SK-N-SH (cell line): ENCODE data around the gene B3GNT7. TPM values are rescaled to one million over a fixed set of nuclear protein-coding genes. Genes with fewer than 3 reads are reported as not detected.
"Not testable (repeated sequence)": the region's sequence is repeated elsewhere in the genome, so short reads cannot be mapped to it uniquely, and the experiment has no call there.

Experiments
- CTCF ChIA-PET: fragments of 300-600, 350-600 bp; formaldehyde crosslinking; extraction: SDS; loops from one replicate; lab custom pipeline; 2021; lab: Yijun Ruan, JAX
- POLR2A ChIA-PET: fragments of 350-600 bp; sonication (Branson Sonifier 250); formaldehyde crosslinking; extraction: SDS; loops from one replicate; lab custom pipeline; 2020; ENCODE audit warnings: antibody characterized with exemption, inconsistent platforms; lab: Yijun Ruan, JAX
- DNase-seq: peaks from one replicate; pipeline ENCODE4 v3.0.0; 2012
- H2AFZ ChIP-seq: fragments of 200-600 bp; sonication (generic); 2 replicates; pipeline ENCODE4 v1.8.1; 2016; ENCODE audit warnings: antibody characterized with exemption, mild to moderate bottlenecking, low read depth
- H3F3A ChIP-seq: fragments of 200-600 bp; sonication (generic); replicated peaks from 2 replicates; pipeline ENCODE3; 2016; ENCODE audit warnings: antibody characterized with exemption, mild to moderate bottlenecking; ENCODE audit not compliant: insufficient read depth
- H3K27ac ChIP-seq, 2 experiments: fragments of 200-500 bp in 1 of 2; fragments of 200-600 bp in 1 of 2; sonication (Bioruptor generic) in 1 of 2; sonication (generic), shearing (Covaris generic) in 1 of 2; 2 replicates each; pipeline versions ENCODE4 v1.5.1 to v1.6.1; 2014 to 2016; ENCODE audit warnings: low read depth in 2 of 2, inconsistent platforms in 1 of 2, low read length in 1 of 2, mild to moderate bottlenecking in 1 of 2, mixed read lengths in 1 of 2
- H3K27me3 ChIP-seq: fragments of 200-600 bp; sonication (generic), shearing (Covaris generic); 2 replicates; pipeline ENCODE4 v1.6.1; 2016; ENCODE audit warnings: mixed run types; ENCODE audit not compliant: insufficient read depth
- H3K36me3 ChIP-seq, 2 experiments: fragments of 200-500 bp in 1 of 2; fragments of 200-600 bp in 1 of 2; sonication (Bioruptor generic) in 1 of 2; sonication (generic) in 1 of 2; replicated peaks in 1 of 2; 2 replicates each; pipeline versions ENCODE3 to v1.5.1; 2014 to 2016; ENCODE audit warnings: low read length in 1 of 2, mild to moderate bottlenecking in 1 of 2; ENCODE audit not compliant: insufficient read depth in 2 of 2, control insufficient read depth in 1 of 2
- H3K4me1 ChIP-seq, 2 experiments: fragments of 200-500 bp in 1 of 2; fragments of 200-600 bp in 1 of 2; sonication (Bioruptor generic) in 1 of 2; sonication (generic), shearing (Covaris generic) in 1 of 2; 2 replicates each; pipeline versions ENCODE4 v1.5.1 to v1.6.1; 2014 to 2016; ENCODE audit warnings: low read depth in 1 of 2, low read length in 1 of 2, mixed run types in 1 of 2; ENCODE audit not compliant: insufficient read depth in 2 of 2, control insufficient read depth in 1 of 2
- H3K4me2 ChIP-seq: fragments of 200-600 bp; sonication (generic), shearing (Covaris generic); 2 replicates; pipeline ENCODE4 v1.6.1; 2017; ENCODE audit warnings: mixed run types
- H3K4me3 ChIP-seq, 2 experiments: fragments of 200-500 bp in 1 of 2; fragments of 200-600 bp in 1 of 2; sonication (Bioruptor generic) in 1 of 2; sonication (generic), shearing (Covaris generic) in 1 of 2; 2 replicates each; pipeline versions ENCODE4 v1.5.1 to v1.8.1; 2014 to 2016; ENCODE audit warnings: low read depth in 2 of 2, inconsistent platforms in 1 of 2, low read length in 1 of 2, mild to moderate bottlenecking in 1 of 2, mixed read lengths in 1 of 2, moderate library complexity in 1 of 2
- H3K79me2 ChIP-seq: fragments of 200-600 bp; sonication (generic); 2 replicates; pipeline ENCODE4 v1.8.1; 2017; ENCODE audit warnings: mild to moderate bottlenecking; ENCODE audit not compliant: insufficient read depth
- H3K9ac ChIP-seq: fragments of 200-600 bp; sonication (generic); 2 replicates; pipeline ENCODE4 v1.6.1; 2017; ENCODE audit warnings: mixed run types
- H3K9me2 ChIP-seq: fragments of 200-600 bp; sonication (generic); 2 replicates; pipeline ENCODE4 v1.6.1; 2017; ENCODE audit warnings: mixed run types
- H3K9me3 ChIP-seq: fragments of 200-600 bp; sonication (generic); 2 replicates; pipeline ENCODE4 v1.6.1; 2017; ENCODE audit warnings: mixed run types, mild to moderate bottlenecking, moderate library complexity
- H4K20me1 ChIP-seq: fragments of 200-600 bp; sonication (generic); 2 replicates; pipeline ENCODE4 v1.6.1; 2017; ENCODE audit warnings: mild to moderate bottlenecking, mixed run types; ENCODE audit not compliant: insufficient read depth
- RAD21 ChIP-seq: IDR thresholded peaks from 2 replicates; pipeline ENCODE4 v1.6.1; 2012; ENCODE audit warnings: mild to moderate bottlenecking, low read length
- WGBS: methylation state at CpG from one replicate; pipeline ENCODE4 v1.1.6; 2017; ENCODE audit warnings: low lambda C conversion rate; 5-methylcytosine and 5-hydroxymethylcytosine counted together
- polyA plus RNA-seq, 3 experiments: library from polyadenylated mRNA; depleted of rRNA; stranded (reverse); fragments of >200 nt; gene quantifications; 2 replicates each; pipeline ENCODE4 v1.2.3, GENCODE V29; 2012
- TF ChIP-seq, protein P1 (sequence below): fragments of 200-600 bp; sonication (generic); IDR thresholded peaks from 2 replicates; pipeline ENCODE4 v1.6.1; 2017; ENCODE audit warnings: antibody characterized with exemption, mild to moderate bottlenecking, moderate library complexity

Gene B3GNT7
- polyA plus RNA-seq, 1 of the 3 experiments (the other 2 are of a cell fraction): 0.12 TPM

DNA sequence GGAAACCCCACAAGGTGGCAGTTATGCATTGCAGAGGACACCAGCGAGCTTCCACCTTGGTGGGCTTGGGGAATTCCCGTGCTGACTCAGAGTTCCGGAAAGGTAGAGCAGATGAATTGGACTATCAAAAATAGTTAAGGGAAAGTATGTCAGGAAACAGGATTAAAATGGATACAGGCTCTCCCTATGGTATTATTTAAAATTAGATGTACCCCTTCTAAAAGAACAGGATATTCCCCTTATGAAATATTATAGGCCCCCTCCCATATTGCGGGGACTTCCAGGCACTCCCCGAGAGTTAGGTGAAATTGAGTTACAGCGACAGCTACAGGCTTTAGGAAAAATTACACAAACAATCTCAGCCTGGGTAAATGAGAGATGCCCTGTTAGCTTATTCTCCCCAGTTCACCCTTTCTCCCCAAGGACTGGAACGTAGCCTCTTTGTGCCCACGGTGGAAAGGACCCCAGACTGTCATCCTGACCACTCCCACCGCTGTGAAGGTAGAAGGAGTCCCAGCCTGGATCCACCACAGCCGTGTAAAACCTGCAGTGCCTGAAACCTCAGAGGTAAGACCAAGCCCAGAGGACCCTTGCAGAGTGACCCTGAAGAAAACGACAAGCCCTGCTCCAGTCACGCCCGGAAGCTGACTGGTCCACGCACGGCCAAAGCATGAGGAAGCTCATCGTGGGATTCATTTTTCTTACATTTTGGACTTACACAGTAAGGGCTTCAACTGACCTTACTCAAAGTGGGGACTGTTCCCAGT, 10.3 kb downstream of the B3GNT7 start:
- POLR2A ChIA-PET, DNase-seq, H3K36me3 ChIP-seq, H3K9ac ChIP-seq, H3K79me2 ChIP-seq, H3K4me1 ChIP-seq, H4K20me1 ChIP-seq: not testable (repeated sequence)
- Histone ChIP-seq H3K4me3 (peak overlapping the region in 1 of 2 experiments; percentile 35; a peak in 1 of 4 replicates), H3K4me2 (peak overlapping the region; percentile 35; the same call in 1 of the 2 replicates)
- TF ChIP-seq RAD21: peak; percentile 43
- TF ChIP-seq, protein P1, sequence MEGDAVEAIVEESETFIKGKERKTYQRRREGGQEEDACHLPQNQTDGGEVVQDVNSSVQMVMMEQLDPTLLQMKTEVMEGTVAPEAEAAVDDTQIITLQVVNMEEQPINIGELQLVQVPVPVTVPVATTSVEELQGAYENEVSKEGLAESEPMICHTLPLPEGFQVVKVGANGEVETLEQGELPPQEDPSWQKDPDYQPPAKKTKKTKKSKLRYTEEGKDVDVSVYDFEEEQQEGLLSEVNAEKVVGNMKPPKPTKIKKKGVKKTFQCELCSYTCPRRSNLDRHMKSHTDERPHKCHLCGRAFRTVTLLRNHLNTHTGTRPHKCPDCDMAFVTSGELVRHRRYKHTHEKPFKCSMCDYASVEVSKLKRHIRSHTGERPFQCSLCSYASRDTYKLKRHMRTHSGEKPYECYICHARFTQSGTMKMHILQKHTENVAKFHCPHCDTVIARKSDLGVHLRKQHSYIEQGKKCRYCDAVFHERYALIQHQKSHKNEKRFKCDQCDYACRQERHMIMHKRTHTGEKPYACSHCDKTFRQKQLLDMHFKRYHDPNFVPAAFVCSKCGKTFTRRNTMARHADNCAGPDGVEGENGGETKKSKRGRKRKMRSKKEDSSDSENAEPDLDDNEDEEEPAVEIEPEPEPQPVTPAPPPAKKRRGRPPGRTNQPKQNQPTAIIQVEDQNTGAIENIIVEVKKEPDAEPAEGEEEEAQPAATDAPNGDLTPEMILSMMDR: peak; percentile 70
- TF ChIP-seq, all 33 proteins: peak for 2; not testable (repeated sequence) for 31
- 17% methylated on average over 16 of the region's 16 CpGs for WGBS
- H3K9me3 ChIP-seq, H3F3A ChIP-seq, H3K9me2 ChIP-seq, H3K27me3 ChIP-seq: not testable (repeated sequence)
- CTCF ChIA-PET: interaction anchor here (0.6 to 17.2 kb wide), 26 partner anchors 8 to 353 kb away, joined by 3 to 302 read pairs (median 4); partner anchors contain the start of gene B3GNT7
- Histone ChIP-seq H3K27ac (peak overlapping the region in 1 of 2 experiments; percentile 27; a peak in 1 of 4 replicates), H2AFZ (peak overlapping the region; percentile 84)

DNA sequence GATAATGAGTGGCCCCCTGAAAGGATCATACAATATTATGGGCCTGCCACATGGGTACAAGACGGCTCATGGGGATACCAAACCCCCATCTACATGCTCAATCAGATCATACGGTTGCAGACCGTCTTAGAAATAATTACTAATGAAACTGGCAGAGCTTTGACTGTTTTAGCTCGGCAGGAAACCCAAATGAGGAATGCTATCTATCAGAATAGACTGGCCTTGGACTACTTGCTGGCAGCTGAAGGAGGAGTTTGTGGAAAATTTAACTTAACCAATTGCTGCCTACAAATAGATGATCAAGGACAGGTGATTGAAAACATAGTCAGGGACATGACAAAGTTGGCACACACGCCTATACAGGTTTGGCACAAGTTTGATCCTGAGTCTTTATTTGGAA, 12.2 kb downstream of the B3GNT7 start:
- H3K9me2 ChIP-seq, H3K4me2 ChIP-seq, H3K79me2 ChIP-seq, H3K36me3 ChIP-seq, H3K9ac ChIP-seq, H3K27me3 ChIP-seq, POLR2A ChIA-PET, H3K4me3 ChIP-seq, H4K20me1 ChIP-seq, H3K4me1 ChIP-seq, H3K9me3 ChIP-seq, H3K27ac ChIP-seq, DNase-seq, H3F3A ChIP-seq, H2AFZ ChIP-seq: not testable (repeated sequence)
- 75% methylated on average over 5 of the region's 5 CpGs for WGBS
- CTCF ChIA-PET: interaction anchor here (0.6 to 17.2 kb wide), 8 partner anchors 9 to 179 kb away, joined by 3 to 302 read pairs (median 4); partner anchors contain the start of genes B3GNT7 and NCL

DNA sequence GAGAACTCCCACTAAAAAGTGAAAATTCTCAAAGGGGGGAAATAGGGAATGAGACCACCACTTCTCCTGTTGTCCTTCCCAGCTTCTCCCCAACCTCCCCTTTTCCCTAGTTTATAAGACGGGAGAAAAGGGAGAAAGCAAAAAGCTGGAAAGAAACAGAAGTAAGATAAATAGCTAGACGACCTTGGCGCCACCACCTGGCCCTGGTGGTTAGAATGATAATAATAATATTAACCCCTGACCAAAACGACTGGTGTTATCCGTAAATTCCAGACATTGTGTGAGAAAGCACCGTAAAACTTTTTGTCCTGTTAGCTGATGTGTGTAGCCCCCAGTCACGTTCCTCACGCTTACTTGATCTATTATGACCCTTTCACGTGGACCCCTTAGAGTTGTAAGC, 12.8 kb downstream of the B3GNT7 start:
- H3K27me3 ChIP-seq, H3K9ac ChIP-seq, H3K9me3 ChIP-seq, H3F3A ChIP-seq, H3K4me1 ChIP-seq, H3K4me3 ChIP-seq, H3K4me2 ChIP-seq, H3K9me2 ChIP-seq, H3K36me3 ChIP-seq, H3K27ac ChIP-seq, POLR2A ChIA-PET, H3K79me2 ChIP-seq, DNase-seq, H4K20me1 ChIP-seq, H2AFZ ChIP-seq: not testable (repeated sequence)
- CTCF ChIA-PET: interaction anchor here (1.1 to 17.2 kb wide), 6 partner anchors 9 to 180 kb away, joined by 3 to 302 read pairs (median 29); partner anchors contain the start of genes B3GNT7 and NCL
- WGBS: 78% methylated on average over 9 of the region's 9 CpGs
